HL-60 (cell line): ENCODE data around the gene SPATA25.

Source experiments
- DNase-seq, 2 experiments: peaks; one replicate each; pipeline ENCODE4 v3.0.0-alpha.2; 2010 to 2020; ENCODE audit warnings: low read depth in 1 of 2, low spot score in 1 of 2
- H3K27ac ChIP-seq: fragments of 250-450 bp; sonication (Bioruptor Pico); replicated peaks from 2 replicates; pipeline ENCODE4 v1.5.1; 2020; ENCODE audit warnings: mild to moderate bottlenecking, moderate library complexity
- H3K27me3 ChIP-seq: fragments of 250-450 bp; sonication (Bioruptor Pico); 2 replicates; pipeline ENCODE4 v1.5.1; 2021; ENCODE audit warnings: mild to moderate bottlenecking, moderate library complexity; ENCODE audit not compliant: insufficient read depth, poor library complexity, severe bottlenecking
- H3K4me3 ChIP-seq: replicated peaks from 2 replicates; pipeline ENCODE4 v1.5.1; 2011; ENCODE audit warnings: mild to moderate bottlenecking, control low read depth, low read length; ENCODE audit not compliant: insufficient read depth
- CTCF ChIP-seq: IDR thresholded peaks from one replicate; pipeline ENCODE4 v1.5.1; 2011; ENCODE audit warnings: low read length, control low read depth, inconsistent platforms; ENCODE audit not compliant: insufficient read depth
- GABPA ChIP-seq: IDR thresholded peaks from 2 replicates; pipeline ENCODE4 v1.6.1; 2012; ENCODE audit warnings: low read depth
- POLR2AphosphoS5 ChIP-seq: IDR thresholded peaks from 2 replicates; pipeline ENCODE4 v1.6.1; 2012; ENCODE audit warnings: low read depth
- REST ChIP-seq: IDR thresholded peaks from 2 replicates; pipeline ENCODE4 v1.6.1; 2012; ENCODE audit warnings: low read depth; ENCODE audit not compliant: insufficient replicate concordance
- SPI1 ChIP-seq: IDR thresholded peaks from 2 replicates; pipeline ENCODE4 v1.6.1; 2012; ENCODE audit warnings: low read depth, mild to moderate bottlenecking, borderline replicate concordance

Gene SPATA25

GRCh38 chr20:45890077-45890984 is 2.9 kb upstream of the SPATA25 start:
- DNase-seq, result peak in 1 of 2 experiments; percentile 22
- H3K4me3 ChIP-seq, result peak overlapping the region; percentile 75
- TF ChIP-seq GABPA (no peak), CTCF (no peak), SPI1 (no peak), REST (no peak), POLR2AphosphoS5 (no peak)
- peak overlapping the region; percentile 67 for H3K27ac ChIP-seq
- no peaks in the 10 kb centered on the region for H3K27me3 ChIP-seq

- TF ChIP-seq SPI1, result no peak
- TF ChIP-seq POLR2AphosphoS5, result no peak
- TF ChIP-seq GABPA, result no peak
- TF ChIP-seq REST, result no peak
- no peak for TF ChIP-seq CTCF
- no peak for DNase-seq
- H3K27ac ChIP-seq, result no peak overlapping the region
- H3K4me3 ChIP-seq, result no peak overlapping the region
- no peaks in the 10 kb centered on the region for H3K27me3 ChIP-seq
Measured at GRCh38 chr20:45888681-45889080, 1.3 kb upstream of the SPATA25 start.

- H3K27ac ChIP-seq, result no peak overlapping the region
- DNase-seq, result no peak
- H3K4me3 ChIP-seq, result no peak overlapping the region
- H3K27me3 ChIP-seq, result no peaks in the 10 kb centered on the region
- TF ChIP-seq REST (no peak), CTCF (no peak), POLR2AphosphoS5 (no peak), SPI1 (no peak), GABPA (no peak)
Measured at GRCh38 chr20:45886590-45887345, 654 bp downstream of the SPATA25 start.
